Activated T-cell treated with anti-CD3 and anti-CD28 coated beads, Interleukin-2, amount 50 U/mL, for 72 hours (primary cell): Measurements from ENCODE around the gene SLC26A5. TPM values are rescaled to one million over a fixed set of nuclear protein-coding genes. Genes with fewer than 3 reads are reported as not detected.

Experiments used
- ATAC-seq, 2 donors: fragments of 150-1000 bp; cut with Tn5 transposase; replicated peaks in 1 of 2; 2 replicates each; pipeline ENCODE4 v1.10.0; 2021; ENCODE audit warnings: moderate library complexity in 2 of 2, mild to moderate bottlenecking in 1 of 2
- DNase-seq, 2 donors: peaks; one replicate each; pipeline ENCODE4 v3.0.0; 2021 to 2022; ENCODE audit warnings: mixed read lengths in 1 of 2
- H3K27ac Mint-ChIP-seq: one replicate; pipeline ENCODE4 v1.8.0; 2022; ENCODE audit warnings: mild to moderate bottlenecking, moderate library complexity, mixed read lengths
- H3K27me3 Mint-ChIP-seq: one replicate; pipeline ENCODE4 v1.8.0; 2022; ENCODE audit warnings: low read depth, mixed read lengths
- H3K36me3 Mint-ChIP-seq, 2 donors: one replicate each; pipeline ENCODE4 v1.8.0; 2022; ENCODE audit warnings: mixed read lengths in 2 of 2, mild to moderate bottlenecking in 1 of 2; ENCODE audit not compliant: insufficient read depth in 2 of 2
- H3K4me1 Mint-ChIP-seq: one replicate; pipeline ENCODE4 v1.8.0; 2022; ENCODE audit warnings: low read depth, mixed read lengths
- H3K4me3 Mint-ChIP-seq, 2 donors: one replicate each; pipeline ENCODE4 v1.8.0; 2022; ENCODE audit warnings: mild to moderate bottlenecking in 2 of 2, mixed read lengths in 2 of 2, moderate library complexity in 2 of 2
- H3K9me3 Mint-ChIP-seq, 2 donors: one replicate each; pipeline ENCODE4 v1.8.0; 2022; ENCODE audit warnings: mixed read lengths in 2 of 2
- total RNA-seq, 2 donors: library from RNA; stranded (reverse); gene quantifications; one replicate each; pipeline ENCODE4 v1.2.3, GENCODE V29; 2022

SLC26A5 gene
- total RNA-seq, 2 donors from 2014 or later, result not detected

GRCh38 chr7:103348959-103349358 lies 97.0 kb downstream of the SLC26A5 start:
- no peaks in the 10 kb centered on the region for H3K27me3 Mint-ChIP-seq
- H3K4me3 Mint-ChIP-seq, result peak overlapping the region; percentile 95 to 97
- no peak for ATAC-seq
- H3K27ac Mint-ChIP-seq, result peak overlapping the region; percentile 96
- no peak for DNase-seq
- peaks cover 9 to 14% of the 10 kb centered on the region in 2 donors for H3K36me3 Mint-ChIP-seq
- peaks cover 69% of the 10 kb centered on the region for H3K4me1 Mint-ChIP-seq
- no peaks in the 10 kb centered on the region for H3K9me3 Mint-ChIP-seq

- H3K27me3 Mint-ChIP-seq, result no peaks in the 10 kb centered on the region
- H3K4me1 Mint-ChIP-seq, result peaks cover 71% of the 10 kb centered on the region
- H3K4me3 Mint-ChIP-seq, result peak overlapping the region; percentile 95 to 97
- peak overlapping the region; percentile 96 for H3K27ac Mint-ChIP-seq
- ATAC-seq, result no peak
- H3K9me3 Mint-ChIP-seq, result no peaks in the 10 kb centered on the region
- peak in 1 of 2 donors; percentile 10 for DNase-seq
- peaks cover 11 to 13% of the 10 kb centered on the region in 2 donors for H3K36me3 Mint-ChIP-seq
Observed at GRCh38 chr7:103348452-103348851, 97.6 kb downstream of the SLC26A5 start.

GRCh38 chr7:103347507-103348267 lies 98.3 kb downstream of the SLC26A5 start, which contains the start of gene PSMC2:
PSMC2 (plus strand) TSS chr7:103347643; CDS start chr7:103347712, 69 bp downstream.
- no peaks in the 10 kb centered on the region for H3K9me3 Mint-ChIP-seq

GRCh38 chr7:103346396-103346795 lies 99.6 kb downstream of the SLC26A5 start:
- Mint-ChIP-seq H3K27ac (peak overlapping the region; percentile 54), H3K9me3 (no peaks in the 10 kb centered on the region), H3K27me3 (no peaks in the 10 kb centered on the region), H3K4me3 (peak overlapping the region; percentile 95 to 97), H3K4me1 (peaks cover 72% of the 10 kb centered on the region), H3K36me3 (peaks cover 11 to 14% of the 10 kb centered on the region in 2 donors)
- no peak for ATAC-seq
- DNase-seq, result no peak

More at GRCh38 chr7:103347507-103348267, 98.3 kb downstream of the SLC26A5 start, which contains the start of gene PSMC2:
- peaks cover 70% of the 10 kb centered on the region for H3K4me1 Mint-ChIP-seq
- peak; percentile 85 for DNase-seq
- H3K27me3 Mint-ChIP-seq, result no peaks in the 10 kb centered on the region
- H3K4me3 Mint-ChIP-seq, result peak within 1 kb of the TSS; percentile 95 to 97
- H3K36me3 Mint-ChIP-seq, result peaks cover 11 to 13% of the 10 kb centered on the region in 2 donors
- peak within 1 kb of the TSS; percentile 96 for H3K27ac Mint-ChIP-seq
- ATAC-seq, result peak; percentile 73 to 77

GRCh38 chr7:103344453-103345149 lies 101.4 kb downstream of the SLC26A5 start, which contains the start of gene DNAJC2:
DNAJC2 (minus strand) TSS chr7:103344767; CDS start chr7:103344622, 145 bp downstream.
- DNase-seq (peak; percentile 87 to 91), ATAC-seq (peak; percentile 91 to 93)
- H3K27ac Mint-ChIP-seq, result peak within 1 kb of the TSS; percentile 98
- peak within 1 kb of the TSS; percentile 83 to 97 for H3K4me3 Mint-ChIP-seq
- no peaks in the 10 kb centered on the region for H3K9me3 Mint-ChIP-seq
- peaks cover 14 to 16% of the 10 kb centered on the region in 2 donors for H3K36me3 Mint-ChIP-seq
- peaks cover 73% of the 10 kb centered on the region for H3K4me1 Mint-ChIP-seq
- H3K27me3 Mint-ChIP-seq, result no peaks in the 10 kb centered on the region

GRCh38 chr7:103343758-103344452 lies 102.1 kb downstream of the SLC26A5 start:
- ATAC-seq (peak in 1 of 2 donors; percentile 18), DNase-seq (peak; percentile 33 to 36)
- Mint-ChIP-seq H3K27me3 (no peaks in the 10 kb centered on the region), H3K36me3 (peaks cover 19 to 22% of the 10 kb centered on the region in 2 donors), H3K9me3 (no peaks in the 10 kb centered on the region), H3K27ac (peak overlapping the region; percentile 98), H3K4me3 (peak overlapping the region; percentile 83 to 97), H3K4me1 (peaks cover 72% of the 10 kb centered on the region)

GRCh38 chr7:103343332-103343731 lies 102.7 kb downstream of the SLC26A5 start:
- no peaks in the 10 kb centered on the region for H3K27me3 Mint-ChIP-seq
- H3K4me3 Mint-ChIP-seq, result peak overlapping the region; percentile 83 to 97
- DNase-seq, result no peak
- H3K36me3 Mint-ChIP-seq, result peaks cover 19 to 22% of the 10 kb centered on the region in 2 donors
- ATAC-seq, result peak; percentile 3 to 15
- H3K27ac Mint-ChIP-seq, result peak overlapping the region; percentile 98
- H3K9me3 Mint-ChIP-seq, result no peaks in the 10 kb centered on the region
- peaks cover 67% of the 10 kb centered on the region for H3K4me1 Mint-ChIP-seq

GRCh38 chr7:103341466-103341865 lies 104.5 kb downstream of the SLC26A5 start:
- Mint-ChIP-seq H3K4me1 (peaks cover 57% of the 10 kb centered on the region), H3K4me3 (peak overlapping the region in 1 of 2 donors; percentile 26), H3K36me3 (peaks cover 16 to 31% of the 10 kb centered on the region in 2 donors)

GRCh38 chr7:103338864-103339263 lies 107.1 kb downstream of the SLC26A5 start:
- no peak for DNase-seq
- H3K27me3 Mint-ChIP-seq, result no peaks in the 10 kb centered on the region
- H3K4me1 Mint-ChIP-seq, result peaks cover 42% of the 10 kb centered on the region
- no peaks in the 10 kb centered on the region for H3K9me3 Mint-ChIP-seq
- peak overlapping the region; percentile 64 for H3K27ac Mint-ChIP-seq
- H3K36me3 Mint-ChIP-seq, result peaks cover 12 to 36% of the 10 kb centered on the region in 2 donors
- H3K4me3 Mint-ChIP-seq, result no peak overlapping the region
- no peak for ATAC-seq

More at GRCh38 chr7:103341466-103341865, 104.5 kb downstream of the SLC26A5 start:
- Mint-ChIP-seq H3K27ac (peak overlapping the region; percentile 19), H3K9me3 (no peaks in the 10 kb centered on the region), H3K27me3 (no peaks in the 10 kb centered on the region)
- ATAC-seq (no peak), DNase-seq (no peak)

- Mint-ChIP-seq H3K9me3 (no peaks in the 10 kb centered on the region), H3K4me3 (no peak overlapping the region), H3K4me1 (peaks cover 30% of the 10 kb centered on the region), H3K36me3 (peaks cover 12 to 37% of the 10 kb centered on the region in 2 donors), H3K27ac (no peak overlapping the region), H3K27me3 (no peaks in the 10 kb centered on the region)
- ATAC-seq (no peak), DNase-seq (no peak)
Observed at GRCh38 chr7:103336761-103337160, 109.2 kb downstream of the SLC26A5 start.

GRCh38 chr7:103325744-103326143 lies 120.3 kb downstream of the SLC26A5 start:
- ATAC-seq (peak; percentile 49 to 56), DNase-seq (no peak)
- H3K4me3 Mint-ChIP-seq, result no peak overlapping the region
- H3K4me1 Mint-ChIP-seq, result peaks cover 20% of the 10 kb centered on the region
- no peaks in the 10 kb centered on the region for H3K27me3 Mint-ChIP-seq
- H3K36me3 Mint-ChIP-seq, result peaks cover 5 to 28% of the 10 kb centered on the region in 2 donors
- peak overlapping the region; percentile 94 for H3K27ac Mint-ChIP-seq
- no peaks in the 10 kb centered on the region for H3K9me3 Mint-ChIP-seq
